ENCODE results near the gene ITGA7. TPM values are rescaled to one million over a fixed set of nuclear protein-coding genes. Genes with fewer than 3 reads are reported as not detected.

Gene ITGA7
- total RNA-seq, 1 donor from 2014 or later: 26.5 TPM

- DNase-seq (ENCODE audit: low read depth): peak; percentile 53
- H3K36me3 ChIP-seq (ENCODE audit: insufficient read depth, low read length): no peaks in the 10 kb centered on the region
- peaks cover 2% of the 10 kb centered on the region for H3K36me3 Mint-ChIP-seq (ENCODE audit: low read depth, unreplicated experiment)
- H3K9me3 ChIP-seq (ENCODE audit: insufficient read depth, low read depth, low read length): no peaks in the 10 kb centered on the region
- H3K4me2 ChIP-seq (ENCODE audit: low read length): peak overlapping the region; percentile 78
- peaks cover 14% of the 10 kb centered on the region for H3K4me1 Mint-ChIP-seq (ENCODE audit: low read depth, unreplicated experiment)
- H3K27me3 ChIP-seq (ENCODE audit: insufficient read depth, low read length): no peaks in the 10 kb centered on the region
- peak overlapping the region; percentile 48 for H3K4me3 ChIP-seq (ENCODE audit: insufficient read depth, low read depth, low read length)
- H3K79me2 ChIP-seq (ENCODE audit: insufficient read depth, low read length): no peaks in the 10 kb centered on the region
- H3K27ac Mint-ChIP-seq (ENCODE audit: unreplicated experiment): no peak overlapping the region
- no peak overlapping the region for H3K9ac ChIP-seq (ENCODE audit: low read length)
- peak overlapping the region; percentile 68 for H2AFZ ChIP-seq (ENCODE audit: low read depth, low read length)
- H3K4me1 ChIP-seq (ENCODE audit: insufficient read depth, low read length): peaks cover 10% of the 10 kb centered on the region
- H3K4me3 Mint-ChIP-seq (ENCODE audit: unreplicated experiment): no peak overlapping the region
- no peak for TF ChIP-seq EZH2 (IDR thresholded peaks at IDR 0.05; ENCODE audit: insufficient read depth, low read length)
- TF ChIP-seq CTCF (IDR thresholded peaks at IDR 0.05; ENCODE audit: insufficient read depth, low read depth, low read length): no peak
- peaks cover 17% of the 10 kb centered on the region for H3K27me3 Mint-ChIP-seq (ENCODE audit: low read depth, unreplicated experiment)
- no peak for FAIRE-seq
- H3K9me3 Mint-ChIP-seq (ENCODE audit: unreplicated experiment): peaks cover 5% of the 10 kb centered on the region
- H4K20me1 ChIP-seq (ENCODE audit: insufficient read depth, low read length): no peaks in the 10 kb centered on the region
- H3K27ac ChIP-seq (ENCODE audit: low read depth, low read length): no peak overlapping the region
Observed at GRCh38 chr12:55681142-55682077, 26.3 kb downstream of the ITGA7 start.

DNA sequence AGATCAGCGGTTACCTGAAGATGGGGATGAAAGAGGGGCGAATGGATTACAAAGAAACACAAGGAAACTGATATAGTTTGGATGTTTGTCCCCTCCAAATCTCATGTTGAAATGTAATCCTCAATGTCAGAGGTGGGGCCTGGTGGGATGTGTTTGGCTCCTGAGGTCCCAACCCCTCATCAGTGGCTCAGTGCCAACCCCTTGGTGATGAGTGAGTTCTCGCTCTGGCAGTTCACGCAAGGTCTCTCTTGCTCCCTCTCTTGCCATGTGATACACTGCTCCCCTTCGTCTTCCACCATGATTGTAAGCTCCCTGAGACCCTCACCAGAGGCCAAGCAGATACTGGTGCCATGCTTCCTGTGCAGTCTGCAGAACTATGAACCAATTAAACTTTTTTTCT is 28.0 kb downstream of the ITGA7 start:
- Mint-ChIP-seq H3K27me3 (ENCODE audit: low read depth, unreplicated experiment) (peaks cover 14% of the 10 kb centered on the region), H3K9me3 (ENCODE audit: unreplicated experiment) (no peaks in the 10 kb centered on the region), H3K4me3 (ENCODE audit: unreplicated experiment) (no peak overlapping the region), H3K27ac (ENCODE audit: unreplicated experiment) (no peak overlapping the region), H3K4me1 (ENCODE audit: low read depth, unreplicated experiment) (peaks cover 14% of the 10 kb centered on the region), H3K36me3 (ENCODE audit: low read depth, unreplicated experiment) (peaks cover 2% of the 10 kb centered on the region)
- Histone ChIP-seq H4K20me1 (ENCODE audit: insufficient read depth, low read length) (no peaks in the 10 kb centered on the region), H3K36me3 (ENCODE audit: insufficient read depth, low read length) (no peaks in the 10 kb centered on the region), H3K4me2 (ENCODE audit: low read length) (no peak overlapping the region), H2AFZ (ENCODE audit: low read depth, low read length) (no peak overlapping the region), H3K79me2 (ENCODE audit: insufficient read depth, low read length) (no peaks in the 10 kb centered on the region), H3K9me3 (ENCODE audit: insufficient read depth, low read depth, low read length) (no peaks in the 10 kb centered on the region), H3K27me3 (ENCODE audit: insufficient read depth, low read length) (no peaks in the 10 kb centered on the region), H3K4me1 (ENCODE audit: insufficient read depth, low read length) (peaks cover 10% of the 10 kb centered on the region), H3K9ac (ENCODE audit: low read length) (no peak overlapping the region), H3K4me3 (ENCODE audit: insufficient read depth, low read depth, low read length) (no peak overlapping the region), H3K27ac (ENCODE audit: low read depth, low read length) (no peak overlapping the region)
- DNase-seq (ENCODE audit: low read depth) (no peak), FAIRE-seq (no peak)
- no peak for TF ChIP-seq CTCF (IDR thresholded peaks at IDR 0.05; ENCODE audit: insufficient read depth, low read depth, low read length)

DNA sequence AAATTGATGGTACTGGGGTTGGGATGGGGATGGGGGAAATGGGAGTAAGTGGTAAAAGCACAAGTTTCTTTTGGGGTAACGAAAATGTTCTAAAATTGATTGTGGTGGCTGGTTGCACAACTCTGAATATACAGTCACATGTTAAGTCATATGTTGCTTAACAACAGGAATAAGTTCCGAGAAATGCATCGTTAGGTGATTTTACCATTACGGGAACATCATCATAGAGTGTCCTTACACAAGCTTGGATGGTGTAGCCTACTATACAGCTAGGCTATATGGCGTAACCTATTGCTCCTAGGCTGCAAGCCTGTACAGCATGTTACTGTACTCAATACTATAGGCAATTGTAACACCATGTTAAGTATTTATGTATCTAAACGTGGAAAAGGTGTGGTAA is 31.0 kb downstream of the ITGA7 start:
- Mint-ChIP-seq H3K36me3 (ENCODE audit: low read depth, unreplicated experiment) (no peaks in the 10 kb centered on the region), H3K27ac (ENCODE audit: unreplicated experiment) (no peak overlapping the region), H3K9me3 (ENCODE audit: unreplicated experiment) (peaks cover 1% of the 10 kb centered on the region), H3K27me3 (ENCODE audit: low read depth, unreplicated experiment) (peaks cover 14% of the 10 kb centered on the region), H3K4me1 (ENCODE audit: low read depth, unreplicated experiment) (peaks cover 7% of the 10 kb centered on the region), H3K4me3 (ENCODE audit: unreplicated experiment) (no peak overlapping the region)
- no peaks in the 10 kb centered on the region for H4K20me1 ChIP-seq (ENCODE audit: insufficient read depth, low read length)
- H3K9ac ChIP-seq (ENCODE audit: low read length): no peak overlapping the region
- H3K4me1 ChIP-seq (ENCODE audit: insufficient read depth, low read length): peaks cover 7% of the 10 kb centered on the region
- no peak for TF ChIP-seq EZH2 (IDR thresholded peaks at IDR 0.05; ENCODE audit: insufficient read depth, low read length)
- no peak for TF ChIP-seq CTCF (IDR thresholded peaks at IDR 0.05; ENCODE audit: insufficient read depth, low read depth, low read length)
- H3K27me3 ChIP-seq (ENCODE audit: insufficient read depth, low read length): no peaks in the 10 kb centered on the region
- H3K9me3 ChIP-seq (ENCODE audit: insufficient read depth, low read depth, low read length): no peaks in the 10 kb centered on the region
- no peak overlapping the region for H3K27ac ChIP-seq (ENCODE audit: low read depth, low read length)
- no peak for FAIRE-seq
- H2AFZ ChIP-seq (ENCODE audit: low read depth, low read length): no peak overlapping the region
- H3K36me3 ChIP-seq (ENCODE audit: insufficient read depth, low read length): no peaks in the 10 kb centered on the region
- no peaks in the 10 kb centered on the region for H3K79me2 ChIP-seq (ENCODE audit: insufficient read depth, low read length)
- DNase-seq (ENCODE audit: low read depth): no peak
- H3K4me3 ChIP-seq (ENCODE audit: insufficient read depth, low read depth, low read length): no peak overlapping the region
- no peak overlapping the region for H3K4me2 ChIP-seq (ENCODE audit: low read length)

Data from astrocyte (in vitro differentiated cells and primary cell).